IMR-90 (cell line): Measurements from ENCODE around the gene ABCA7. TPM values are rescaled to one million over a fixed set of nuclear protein-coding genes. Genes with fewer than 3 reads are reported as not detected.

Experiments
- ATAC-seq: fragments of 200-7000 bp; cut with Tn5 transposase; 2 replicates; pipeline ENCODE4 v1.9.1; 2020; ENCODE audit warnings: low read depth, mild to moderate bottlenecking, moderate library complexity
- BruUV-seq: library from RNA; stranded (reverse); fragments of 400-500 nt; replicated peaks from 2 replicates; lab custom pipeline; 2021; lab: Mats Ljungman, UMichigan
- CTCF ChIA-PET: fragments of 300-600 bp; formaldehyde crosslinking; extraction: SDS; loops from one replicate; lab custom pipeline; 2021; ENCODE audit warnings: antibody characterized with exemption; lab: Yijun Ruan, JAX
- POLR2A ChIA-PET: fragments of 300-600 bp; sonication (Branson Sonifier 250); formaldehyde crosslinking; loops from one replicate; lab custom pipeline; 2022; ENCODE audit warnings: antibody characterized with exemption; ENCODE audit not compliant: unreplicated experiment; lab: Charles Lee
- DNase-seq: peaks from one replicate; pipeline ENCODE4 v3.0.0; 2013
- H2AFZ ChIP-seq: replicated peaks from 2 replicates; pipeline ENCODE3; 2013; ENCODE audit warnings: low read length, mild to moderate bottlenecking; ENCODE audit not compliant: poor library complexity
- H2AK5ac ChIP-seq: 2 replicates; pipeline ENCODE4 v1.6.1; 2013; ENCODE audit warnings: low read depth, low read length, inconsistent platforms
- H2AK9ac ChIP-seq: replicated peaks from 2 replicates; pipeline ENCODE3; 2013; ENCODE audit warnings: mild to moderate bottlenecking, low read depth, low read length, moderate library complexity; ENCODE audit not compliant: poor library complexity
- H2BK120ac ChIP-seq: 2 replicates; pipeline ENCODE4 v1.6.1; 2013; ENCODE audit warnings: low read depth, low read length, inconsistent platforms
- H2BK15ac ChIP-seq: 3 replicates; pipeline ENCODE4 v1.6.1; 2013; ENCODE audit warnings: low read depth, low read length, inconsistent platforms
- H2BK20ac ChIP-seq: 2 replicates; pipeline ENCODE4 v1.6.1; 2013; ENCODE audit warnings: low read depth, mild to moderate bottlenecking, inconsistent platforms, low read length, moderate library complexity
- H2BK5ac ChIP-seq: 2 replicates; pipeline ENCODE4 v1.6.1; 2013; ENCODE audit warnings: mild to moderate bottlenecking, low read depth, low read length, inconsistent platforms; ENCODE audit not compliant: poor library complexity, severe bottlenecking
- H3K14ac ChIP-seq: replicated peaks from 2 replicates; pipeline ENCODE4 v1.6.1; 2013; ENCODE audit warnings: low read depth, low read length, inconsistent platforms
- H3K18ac ChIP-seq: 2 replicates; pipeline ENCODE4 v1.6.1; 2013; ENCODE audit warnings: low read depth, low read length, control low read depth
- H3K23ac ChIP-seq: 2 replicates; pipeline ENCODE4 v1.6.1; 2013; ENCODE audit warnings: low read depth, low read length, inconsistent platforms
- H3K27ac ChIP-seq: 2 replicates; pipeline ENCODE4 v1.5.1; 2013; ENCODE audit warnings: mild to moderate bottlenecking, control low read depth, low read length; ENCODE audit not compliant: insufficient read depth
- H3K27me3 ChIP-seq: 2 replicates; pipeline ENCODE4 v1.6.1; 2013; ENCODE audit warnings: low read length; ENCODE audit not compliant: control insufficient read depth, insufficient read depth
- H3K36me3 ChIP-seq: 2 replicates; pipeline ENCODE4 v1.6.1; 2013; ENCODE audit warnings: low read length, mixed read lengths; ENCODE audit not compliant: control insufficient read depth, insufficient read depth
- H3K4ac ChIP-seq: 2 replicates; pipeline ENCODE4 v1.6.1; 2013; ENCODE audit warnings: low read depth, low read length, inconsistent platforms
- H3K4me1 ChIP-seq: 2 replicates; pipeline ENCODE4 v1.6.1; 2013; ENCODE audit warnings: low read length, mixed read lengths; ENCODE audit not compliant: control insufficient read depth, insufficient read depth
- H3K4me2 ChIP-seq: 2 replicates; pipeline ENCODE4 v1.6.1; 2013; ENCODE audit warnings: low read depth, mild to moderate bottlenecking, control low read depth, low read length, moderate library complexity
- H3K4me3 ChIP-seq: 2 replicates; pipeline ENCODE4 v1.5.1; 2013; ENCODE audit warnings: low read depth, mild to moderate bottlenecking, control low read depth, low read length, moderate library complexity; ENCODE audit not compliant: insufficient read depth
- H3K56ac ChIP-seq: 2 replicates; pipeline ENCODE4 v1.6.1; 2013; ENCODE audit warnings: low read length, inconsistent platforms; ENCODE audit not compliant: insufficient read depth; ENCODE audit errors: extremely low read depth
- H3K79me1 ChIP-seq, 2 experiments: 2 replicates each; pipeline ENCODE4 v1.6.1; 2013; ENCODE audit warnings: low read length in 2 of 2, inconsistent platforms in 1 of 2, low read depth in 1 of 2
- H3K9ac ChIP-seq: 2 replicates; pipeline ENCODE4 v1.6.1; 2013; ENCODE audit warnings: low read depth, low read length, control low read depth
- H3K9me1 ChIP-seq: 2 replicates; pipeline ENCODE4 v1.6.1; 2013; ENCODE audit warnings: low read length, inconsistent platforms; ENCODE audit not compliant: insufficient read depth
- H3K9me3 ChIP-seq: 2 replicates; pipeline ENCODE4 v1.6.1; 2013; ENCODE audit warnings: low read length; ENCODE audit not compliant: control insufficient read depth, insufficient read depth
- H4K20me1 ChIP-seq: 2 replicates; pipeline ENCODE4 v1.6.1; 2013; ENCODE audit warnings: low read length, inconsistent platforms; ENCODE audit not compliant: insufficient read depth
- H4K5ac ChIP-seq: 2 replicates; pipeline ENCODE4 v1.6.1; 2013; ENCODE audit warnings: mild to moderate bottlenecking, low read depth, low read length, control low read depth
- H4K8ac ChIP-seq, 2 experiments: 2 replicates each; pipeline ENCODE4 v1.6.1; 2013; ENCODE audit warnings: low read depth in 2 of 2, low read length in 2 of 2, control low read depth in 1 of 2, inconsistent platforms in 1 of 2
- H4K91ac ChIP-seq: 2 replicates; pipeline ENCODE4 v1.6.1; 2013; ENCODE audit warnings: low read depth, low read length, inconsistent platforms; ENCODE audit not compliant: insufficient read depth
- BHLHE40 ChIP-seq: fragments of 150-350 bp; IDR thresholded peaks from 2 replicates; pipeline ENCODE4 v1.6.1; 2016; ENCODE audit warnings: mild to moderate bottlenecking, low read depth, low read length
- ELK1 ChIP-seq: fragments of 150-350 bp; IDR thresholded peaks from 2 replicates; pipeline ENCODE4 v1.6.1; 2016; ENCODE audit warnings: low read depth, mild to moderate bottlenecking, low read length, moderate library complexity, borderline replicate concordance
- FOS ChIP-seq: fragments of 150-350 bp; IDR thresholded peaks from 2 replicates; pipeline ENCODE4 v1.6.1; 2016; ENCODE audit warnings: low read depth, low read length
- MAFK ChIP-seq: IDR thresholded peaks from 2 replicates; pipeline ENCODE4 v1.6.1; 2012; ENCODE audit warnings: low read depth, low read length, improper control_type of control experiment
- MXI1 ChIP-seq: IDR thresholded peaks from 2 replicates; pipeline ENCODE4 v1.6.1; 2012; ENCODE audit warnings: low read depth, mild to moderate bottlenecking, low read length, moderate library complexity, borderline replicate concordance
- RAD21 ChIP-seq: IDR thresholded peaks from 2 replicates; pipeline ENCODE4 v1.6.1; 2012; ENCODE audit warnings: low read length, improper control_type of control experiment
- RCOR1 ChIP-seq: IDR thresholded peaks from 2 replicates; pipeline ENCODE4 v1.6.1; 2012; ENCODE audit warnings: mild to moderate bottlenecking, low read length, improper control_type of control experiment; ENCODE audit not compliant: insufficient replicate concordance
- USF2 ChIP-seq: fragments of 150-350 bp; IDR thresholded peaks from 2 replicates; pipeline ENCODE4 v1.6.1; 2017; ENCODE audit warnings: mild to moderate bottlenecking, antibody characterized with exemption, low read length, low read depth
- WGBS, 2 experiments: methylation state at CpG; one replicate each; pipeline versions ENCODE4 v1.1.5 to v1.1.7; 2013; ENCODE audit warnings: missing lambda C conversion rate in 2 of 2; ENCODE audit not compliant: insufficient read length in 1 of 2; ENCODE audit errors: extremely low coverage in 2 of 2; 5-methylcytosine and 5-hydroxymethylcytosine counted together
- dilution Hi-C: fragments of 300-500 bp; cut with HindIII; formaldehyde crosslinking; loops from one replicate; pipeline ENCODE4 v1.14.3; 2018; ENCODE audit warnings: low sequenced_read_pairs; ENCODE audit not compliant: unreplicated experiment
- in situ Hi-C: fragments of 300-500 bp; cut with MboI; formaldehyde crosslinking; loops from 3 replicates; pipeline ENCODE4 v1.14.3; 2019; ENCODE audit warnings: low sequenced_read_pairs, inconsistent platforms, mixed read lengths
- intact Hi-C: fragments of 100-400 bp; cut with micrococcal nuclease; formaldehyde crosslinking; loops from 2 replicates; pipeline ENCODE4 v1.10.0; 2022
- polyA plus RNA-seq, 3 experiments: library from polyadenylated mRNA; depleted of rRNA; stranded (reverse); fragments of >200 nt; gene quantifications; 2 replicates each; pipeline ENCODE4 v1.2.3, GENCODE V29; 2012; ENCODE audit warnings: low replicate concordance in 1 of 3
- total RNA-seq: library from RNA; depleted of rRNA; stranded (reverse); fragments of >200 nt; gene quantifications from 2 replicates; pipeline ENCODE4 v1.2.3, GENCODE V29; 2012

ABCA7 gene
- total and polyA plus RNA-seq, 2 of the 4 experiments (the other 2 are of a cell fraction) = 0.36 to 3.3 TPM

- Histone ChIP-seq H2BK5ac (no peak overlapping the region), H4K20me1 (peaks cover 52% of the 10 kb centered on the region), H3K9me3 (no peaks in the 10 kb centered on the region), H3K9me1 (no peaks in the 10 kb centered on the region), H2BK15ac (no peak overlapping the region), H2AFZ (no peak overlapping the region), H4K5ac (no peak overlapping the region), H2AK5ac (no peak overlapping the region), H3K56ac (no peak overlapping the region), H3K9ac (no peak overlapping the region), H4K8ac (no peak overlapping the region), H3K14ac (no peak overlapping the region), H3K27ac (no peak overlapping the region), H2AK9ac (no peak overlapping the region), H3K4me2 (no peak overlapping the region), H3K23ac (no peak overlapping the region), H3K4me1 (peaks cover 12% of the 10 kb centered on the region), H2BK20ac (no peak overlapping the region), H3K18ac (no peak overlapping the region), H2BK120ac (no peak overlapping the region), H3K36me3 (peaks cover 79% of the 10 kb centered on the region), H3K4me3 (no peak overlapping the region), H3K4ac (no peak overlapping the region), H3K27me3 (no peaks in the 10 kb centered on the region), H4K91ac (no peak overlapping the region), H3K79me1 (peaks cover 3 to 41% of the 10 kb centered on the region in 2 experiments; a peak in 3 of 4 replicates)
- TF ChIP-seq RAD21 (no peak), BHLHE40 (no peak), FOS (no peak), ELK1 (no peak), RCOR1 (no peak), MAFK (no peak), USF2 (no peak), MXI1 (no peak)
- WGBS, 2 experiments = 96% methylated on average over 29 of the region's 54 CpGs; no CpG with 5 or more reads in 1 of the 2 experiments
- ChIA-PET CTCF (no interaction called here), POLR2A (no interaction called here)
- no peak for DNase-seq
- dilution Hi-C loops = no loop called here
- in situ Hi-C loops = loop anchor here (5.0 kb wide), 1 partner anchor 92 kb away; no protein-coding TSS in a partner anchor
- no peak for ATAC-seq
- intact Hi-C loops = loop anchor here (5.0 kb wide), 1 partner anchor 82 kb away; no protein-coding TSS in a partner anchor
- no TSS peak for BruUV-seq
These were observed 70.1 kb downstream of the ABCA7 start for GRCh38 chr19:1109697-1110671.
